Suprapubic skin (tissue), 4 donors: Measurements from ENCODE around the gene ATP6V0E1. TPM values are rescaled to one million over a fixed set of nuclear protein-coding genes. Genes with fewer than 3 reads are reported as not detected.

ENCODE experiments used
- DNase-seq, 2 donors: peaks; one replicate each; pipeline ENCODE4 v3.0.0-alpha.2; 2019; ENCODE audit warnings: low spot score in 2 of 2
- H3K27ac ChIP-seq: fragments of 200-600 bp; sonication (generic); one replicate; pipeline ENCODE4 v1.5.1; 2019
- H3K27me3 ChIP-seq: fragments of 200-600 bp; sonication (generic); one replicate; pipeline ENCODE4 v1.5.1; 2019
- H3K36me3 ChIP-seq: fragments of 200-600 bp; sonication (generic); one replicate; pipeline ENCODE4 v1.5.1; 2019
- H3K4me1 ChIP-seq: fragments of 200-600 bp; sonication (generic); one replicate; pipeline ENCODE4 v1.5.1; 2019
- H3K4me3 ChIP-seq: fragments of 200-600 bp; sonication (generic); one replicate; pipeline ENCODE4 v1.5.1; 2019; ENCODE audit warnings: mild to moderate bottlenecking
- H3K9me3 ChIP-seq: fragments of 200-600 bp; sonication (generic); one replicate; pipeline ENCODE4 v1.5.1; 2019
- EP300 ChIP-seq: sonication (generic); formaldehyde crosslinking; IDR thresholded peaks from one replicate; pipeline ENCODE4 v1.6.1; 2017; ENCODE audit warnings: antibody characterized with exemption
- POLR2A ChIP-seq, 2 donors: fragments of 450-650 bp; IDR thresholded peaks; one replicate each; pipeline ENCODE4 v1.6.1; 2017; ENCODE audit warnings: antibody characterized with exemption in 2 of 2, mild to moderate bottlenecking in 2 of 2, moderate library complexity in 2 of 2
- POLR2AphosphoS5 ChIP-seq, 3 donors: sonication (generic); formaldehyde crosslinking; IDR thresholded peaks; one replicate each; pipeline ENCODE4 v1.6.1; 2017; ENCODE audit warnings: antibody characterized with exemption in 3 of 3
- WGBS: methylation state at CpG from one replicate; pipeline ENCODE4 v1.1.5; 2018; 5-methylcytosine and 5-hydroxymethylcytosine counted together
- total RNA-seq, 4 donors: library from RNA; depleted of rRNA; stranded (reverse); fragments of >200 nt; gene quantifications; one replicate each; pipeline ENCODE4 v1.1.0, GENCODE V29; 2016
- TF ChIP-seq, protein P1 (sequence below), 2 donors: fragments of 200-600 bp in 1 of 2; fragments of 450-650 bp in 1 of 2; sonication (generic) in 1 of 2; IDR thresholded peaks; one replicate each; pipeline ENCODE4 v1.5.1; 2016 to 2019; ENCODE audit warnings: antibody characterized with exemption in 2 of 2, mild to moderate bottlenecking in 1 of 2, moderate library complexity in 1 of 2

Gene ATP6V0E1
- total RNA-seq, 4 donors from 2014 or later: 73.7 to 91.3 (median 82.1) TPM

- no peak for DNase-seq
- TF ChIP-seq POLR2AphosphoS5 (IDR thresholded peaks at IDR 0.05): no peak
- no peak for TF ChIP-seq EP300
- no peak for TF ChIP-seq POLR2A (IDR thresholded peaks at IDR 0.05)
- TF ChIP-seq, protein P1, sequence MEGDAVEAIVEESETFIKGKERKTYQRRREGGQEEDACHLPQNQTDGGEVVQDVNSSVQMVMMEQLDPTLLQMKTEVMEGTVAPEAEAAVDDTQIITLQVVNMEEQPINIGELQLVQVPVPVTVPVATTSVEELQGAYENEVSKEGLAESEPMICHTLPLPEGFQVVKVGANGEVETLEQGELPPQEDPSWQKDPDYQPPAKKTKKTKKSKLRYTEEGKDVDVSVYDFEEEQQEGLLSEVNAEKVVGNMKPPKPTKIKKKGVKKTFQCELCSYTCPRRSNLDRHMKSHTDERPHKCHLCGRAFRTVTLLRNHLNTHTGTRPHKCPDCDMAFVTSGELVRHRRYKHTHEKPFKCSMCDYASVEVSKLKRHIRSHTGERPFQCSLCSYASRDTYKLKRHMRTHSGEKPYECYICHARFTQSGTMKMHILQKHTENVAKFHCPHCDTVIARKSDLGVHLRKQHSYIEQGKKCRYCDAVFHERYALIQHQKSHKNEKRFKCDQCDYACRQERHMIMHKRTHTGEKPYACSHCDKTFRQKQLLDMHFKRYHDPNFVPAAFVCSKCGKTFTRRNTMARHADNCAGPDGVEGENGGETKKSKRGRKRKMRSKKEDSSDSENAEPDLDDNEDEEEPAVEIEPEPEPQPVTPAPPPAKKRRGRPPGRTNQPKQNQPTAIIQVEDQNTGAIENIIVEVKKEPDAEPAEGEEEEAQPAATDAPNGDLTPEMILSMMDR (IDR thresholded peaks at IDR 0.05): no peak
- Histone ChIP-seq H3K27me3 (no peaks in the 10 kb centered on the region), H3K9me3 (no peaks in the 10 kb centered on the region), H3K27ac (no peak overlapping the region), H3K36me3 (peaks cover 38% of the 10 kb centered on the region), H3K4me1 (no peaks in the 10 kb centered on the region), H3K4me3 (no peak overlapping the region)
- 94% methylated on average over 6 of the region's 6 CpGs for WGBS
Observed at GRCh38 chr5:172945151-172945550, 38.4 kb upstream of the ATP6V0E1 start.

GRCh38 chr5:172946146-172946545 lies 37.4 kb upstream of the ATP6V0E1 start:
- no peak for DNase-seq
- Histone ChIP-seq H3K9me3 (no peaks in the 10 kb centered on the region), H3K27ac (no peak overlapping the region), H3K36me3 (peaks cover 36% of the 10 kb centered on the region), H3K4me1 (no peaks in the 10 kb centered on the region), H3K4me3 (no peak overlapping the region), H3K27me3 (no peaks in the 10 kb centered on the region)
- 85% methylated on average over 7 of the region's 7 CpGs for WGBS
- no peak for TF ChIP-seq EP300
- TF ChIP-seq POLR2AphosphoS5 (IDR thresholded peaks at IDR 0.05): no peak
- TF ChIP-seq, protein P1 (IDR thresholded peaks at IDR 0.05): no peak
- TF ChIP-seq POLR2A (IDR thresholded peaks at IDR 0.05): no peak

DNA sequence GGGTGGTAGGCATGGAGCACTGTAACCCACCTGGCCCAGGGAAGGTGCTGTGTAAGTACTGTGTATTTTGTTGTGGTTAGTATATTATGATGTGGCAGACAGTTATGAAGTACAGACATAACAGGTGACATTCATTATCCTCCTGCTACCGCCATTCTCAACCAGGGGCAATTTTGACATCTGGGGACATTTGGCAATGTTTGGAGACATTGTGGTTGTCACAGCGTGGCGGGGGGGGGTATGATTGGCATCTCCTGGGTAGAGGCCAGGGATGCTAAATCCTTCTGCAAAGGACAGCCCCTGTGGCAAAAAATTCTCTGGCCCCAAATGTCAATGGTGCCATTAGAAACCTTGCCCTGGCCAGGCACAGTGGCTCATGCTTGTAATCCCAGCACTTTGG lies 34.1 kb upstream of the ATP6V0E1 start:
- Histone ChIP-seq H3K9me3 (no peaks in the 10 kb centered on the region), H3K27me3 (no peaks in the 10 kb centered on the region), H3K4me3 (no peak overlapping the region), H3K4me1 (no peaks in the 10 kb centered on the region), H3K27ac (no peak overlapping the region), H3K36me3 (peaks cover 23% of the 10 kb centered on the region)
- WGBS: 96% methylated on average over 3 of the region's 3 CpGs
- DNase-seq: no peak
- TF ChIP-seq EP300 (no peak), POLR2A (IDR thresholded peaks at IDR 0.05) (no peak), POLR2AphosphoS5 (IDR thresholded peaks at IDR 0.05) (no peak)
- TF ChIP-seq, protein P1 (IDR thresholded peaks at IDR 0.05): no peak

- no peak for DNase-seq
- 94% methylated on average over 11 of the region's 12 CpGs for WGBS
- Histone ChIP-seq H3K27me3 (no peaks in the 10 kb centered on the region), H3K27ac (no peak overlapping the region), H3K36me3 (peaks cover 19% of the 10 kb centered on the region), H3K9me3 (no peaks in the 10 kb centered on the region), H3K4me1 (peaks cover under 1% of the 10 kb centered on the region), H3K4me3 (no peak overlapping the region)
- TF ChIP-seq, protein P1 (IDR thresholded peaks at IDR 0.05): no peak
- TF ChIP-seq POLR2AphosphoS5 (IDR thresholded peaks at IDR 0.05) (no peak), EP300 (no peak), POLR2A (IDR thresholded peaks at IDR 0.05) (no peak)
Observed at GRCh38 chr5:172950176-172950965, 33.2 kb upstream of the ATP6V0E1 start.

DNA sequence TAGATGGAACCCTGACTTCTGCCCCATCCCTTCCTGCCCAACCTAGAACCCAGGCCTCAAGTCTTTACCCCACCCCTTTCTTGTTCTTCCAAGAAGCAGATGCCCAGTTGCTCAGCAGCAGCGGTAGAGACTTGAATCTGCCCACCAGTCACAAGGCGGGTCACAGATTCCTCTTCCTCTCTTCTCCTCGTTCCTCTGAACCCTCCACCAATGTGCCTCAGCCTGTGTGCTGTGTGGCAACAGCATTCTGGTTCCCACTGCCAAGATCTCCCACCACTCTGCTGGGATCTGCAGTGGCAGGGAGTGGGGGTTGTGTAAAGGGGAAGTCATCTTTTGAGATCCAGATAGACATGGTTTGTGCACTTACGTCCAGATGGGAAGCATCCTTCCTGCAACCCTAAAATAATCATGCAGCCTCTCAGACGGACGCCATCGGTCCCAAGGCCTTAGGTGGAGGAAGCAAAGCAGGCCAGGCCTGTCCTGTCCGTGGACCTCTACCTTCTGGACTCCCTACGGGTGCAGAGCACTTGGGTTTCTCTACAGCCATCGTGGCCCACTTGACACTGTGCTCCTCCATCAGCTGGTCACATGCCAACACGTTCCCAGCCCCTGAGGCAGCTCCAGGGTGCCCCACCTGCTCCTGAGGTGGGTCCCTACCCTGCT lies 32.1 kb upstream of the ATP6V0E1 start:
- Histone ChIP-seq H3K4me3 (no peak overlapping the region), H3K4me1 (peaks cover 4% of the 10 kb centered on the region), H3K27me3 (no peaks in the 10 kb centered on the region), H3K36me3 (peaks cover 9% of the 10 kb centered on the region), H3K9me3 (no peaks in the 10 kb centered on the region), H3K27ac (no peak overlapping the region)
- no peak for DNase-seq
- TF ChIP-seq EP300 (no peak), POLR2AphosphoS5 (IDR thresholded peaks at IDR 0.05) (no peak), POLR2A (IDR thresholded peaks at IDR 0.05) (no peak)
- TF ChIP-seq, protein P1 (IDR thresholded peaks at IDR 0.05): no peak
- WGBS: 73% methylated on average over 11 of the region's 11 CpGs
